DND-41 (cell line): Measurements from ENCODE around the gene SELENOF.

ENCODE experiments used
- EZH2 ChIP-seq: IDR thresholded peaks from 3 replicates; pipeline ENCODE4 v1.6.1; 2012; ENCODE audit warnings: borderline replicate concordance, low read depth, mild to moderate bottlenecking, moderate library complexity, low read length, inconsistent platforms; ENCODE audit not compliant: severe bottlenecking
- TF ChIP-seq, protein P1 (sequence below): IDR thresholded peaks from 2 replicates; pipeline ENCODE4 v1.5.1; 2012; ENCODE audit warnings: borderline replicate concordance, low read length, moderate library complexity, mild to moderate bottlenecking; ENCODE audit not compliant: poor library complexity, severe bottlenecking; ENCODE audit errors: extremely low read depth

DNA sequence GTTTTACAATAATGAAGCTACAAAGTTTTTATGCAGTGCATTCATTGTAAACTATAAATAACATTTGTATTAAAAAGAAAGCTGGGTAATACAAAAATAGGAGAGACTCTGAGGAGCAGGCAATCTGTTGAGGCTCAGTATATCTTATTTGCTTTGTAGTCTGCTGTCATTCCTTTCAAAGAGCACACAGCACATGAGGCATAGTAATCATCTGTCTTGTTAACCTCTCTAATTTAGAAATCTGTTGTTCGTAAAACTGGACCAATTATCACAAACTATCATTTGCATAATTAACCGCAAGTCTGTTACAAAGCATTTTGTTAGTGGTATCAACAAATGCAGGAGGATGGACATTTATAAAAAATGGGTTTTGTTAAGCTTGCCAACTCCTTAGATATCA lies 51.0 kb downstream of the SELENOF start:
- TF ChIP-seq, protein P1, sequence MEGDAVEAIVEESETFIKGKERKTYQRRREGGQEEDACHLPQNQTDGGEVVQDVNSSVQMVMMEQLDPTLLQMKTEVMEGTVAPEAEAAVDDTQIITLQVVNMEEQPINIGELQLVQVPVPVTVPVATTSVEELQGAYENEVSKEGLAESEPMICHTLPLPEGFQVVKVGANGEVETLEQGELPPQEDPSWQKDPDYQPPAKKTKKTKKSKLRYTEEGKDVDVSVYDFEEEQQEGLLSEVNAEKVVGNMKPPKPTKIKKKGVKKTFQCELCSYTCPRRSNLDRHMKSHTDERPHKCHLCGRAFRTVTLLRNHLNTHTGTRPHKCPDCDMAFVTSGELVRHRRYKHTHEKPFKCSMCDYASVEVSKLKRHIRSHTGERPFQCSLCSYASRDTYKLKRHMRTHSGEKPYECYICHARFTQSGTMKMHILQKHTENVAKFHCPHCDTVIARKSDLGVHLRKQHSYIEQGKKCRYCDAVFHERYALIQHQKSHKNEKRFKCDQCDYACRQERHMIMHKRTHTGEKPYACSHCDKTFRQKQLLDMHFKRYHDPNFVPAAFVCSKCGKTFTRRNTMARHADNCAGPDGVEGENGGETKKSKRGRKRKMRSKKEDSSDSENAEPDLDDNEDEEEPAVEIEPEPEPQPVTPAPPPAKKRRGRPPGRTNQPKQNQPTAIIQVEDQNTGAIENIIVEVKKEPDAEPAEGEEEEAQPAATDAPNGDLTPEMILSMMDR, result no peak
- no peak for TF ChIP-seq EZH2
